Suprapubic skin (tissue), 4 donors: ENCODE data around the gene SAP25. TPM values are rescaled to one million over a fixed set of nuclear protein-coding genes. Genes with fewer than 3 reads are reported as not detected.
A peak's percentile ranks its signal among the peaks of the same experiment; 100 is the strongest.
"Not testable (repeated sequence)": the region's sequence is repeated elsewhere in the genome, so short reads cannot be mapped to it uniquely, and the experiment has no call there.

Source experiments
- DNase-seq, 2 donors: peaks; one replicate each; pipeline ENCODE4 v3.0.0-alpha.2; 2019; ENCODE audit warnings: low spot score in 2 of 2
- H3K27ac ChIP-seq: fragments of 200-600 bp; sonication (generic); one replicate; pipeline ENCODE4 v1.5.1; 2019
- H3K27me3 ChIP-seq: fragments of 200-600 bp; sonication (generic); one replicate; pipeline ENCODE4 v1.5.1; 2019
- H3K36me3 ChIP-seq: fragments of 200-600 bp; sonication (generic); one replicate; pipeline ENCODE4 v1.5.1; 2019
- H3K4me1 ChIP-seq: fragments of 200-600 bp; sonication (generic); one replicate; pipeline ENCODE4 v1.5.1; 2019
- H3K4me3 ChIP-seq: fragments of 200-600 bp; sonication (generic); one replicate; pipeline ENCODE4 v1.5.1; 2019; ENCODE audit warnings: mild to moderate bottlenecking
- H3K9me3 ChIP-seq: fragments of 200-600 bp; sonication (generic); one replicate; pipeline ENCODE4 v1.5.1; 2019
- EP300 ChIP-seq: sonication (generic); formaldehyde crosslinking; IDR thresholded peaks from one replicate; pipeline ENCODE4 v1.6.1; 2017; ENCODE audit warnings: antibody characterized with exemption
- POLR2A ChIP-seq, 2 donors: fragments of 450-650 bp; IDR thresholded peaks; one replicate each; pipeline ENCODE4 v1.6.1; 2017; ENCODE audit warnings: antibody characterized with exemption in 2 of 2, mild to moderate bottlenecking in 2 of 2, moderate library complexity in 2 of 2
- POLR2AphosphoS5 ChIP-seq, 3 donors: sonication (generic); formaldehyde crosslinking; IDR thresholded peaks; one replicate each; pipeline ENCODE4 v1.6.1; 2017; ENCODE audit warnings: antibody characterized with exemption in 3 of 3
- WGBS: methylation state at CpG from one replicate; pipeline ENCODE4 v1.1.5; 2018; 5-methylcytosine and 5-hydroxymethylcytosine counted together
- total RNA-seq, 4 donors: library from RNA; depleted of rRNA; stranded (reverse); fragments of >200 nt; gene quantifications; one replicate each; pipeline ENCODE4 v1.1.0, GENCODE V29; 2016
- TF ChIP-seq, protein P1 (sequence below), 2 donors: fragments of 200-600 bp in 1 of 2; fragments of 450-650 bp in 1 of 2; sonication (generic) in 1 of 2; IDR thresholded peaks; one replicate each; pipeline ENCODE4 v1.5.1; 2016 to 2019; ENCODE audit warnings: antibody characterized with exemption in 2 of 2, mild to moderate bottlenecking in 1 of 2, moderate library complexity in 1 of 2

SAP25 gene
- total RNA-seq, 4 donors from 2014 or later, result 2.7 to 3.8 TPM; not detected in 2

DNA sequence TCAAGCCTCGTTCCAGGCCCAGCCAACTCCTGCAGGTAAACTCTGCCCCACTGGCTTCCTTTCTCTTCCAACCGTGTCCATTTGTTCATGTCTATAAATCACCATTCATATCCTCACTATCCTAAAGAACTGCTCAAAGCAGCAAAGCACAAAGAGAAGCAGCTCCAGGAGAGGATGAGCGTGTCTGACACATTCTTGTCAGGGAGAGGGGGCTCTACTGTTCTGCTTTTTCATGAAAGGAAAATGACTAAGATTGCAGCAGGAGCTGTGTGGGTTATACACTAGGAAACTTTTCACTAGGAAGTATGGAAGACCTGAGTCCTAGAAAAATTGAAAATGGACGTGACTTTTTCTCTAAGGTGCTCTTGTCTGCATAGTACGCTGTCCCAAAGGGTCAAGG is 18.0 kb downstream of the SAP25 start:
- Histone ChIP-seq H3K9me3 (no peaks in the 10 kb centered on the region), H3K4me1 (no peaks in the 10 kb centered on the region), H3K4me3 (no peak overlapping the region), H3K27me3 (no peaks in the 10 kb centered on the region), H3K36me3 (peaks cover 29% of the 10 kb centered on the region), H3K27ac (no peak overlapping the region)
- TF ChIP-seq POLR2A (IDR thresholded peaks at IDR 0.05) (no peak), EP300 (no peak)
- DNase-seq, result no peak
- WGBS, result 81% methylated on average over 5 of the region's 5 CpGs

DNA sequence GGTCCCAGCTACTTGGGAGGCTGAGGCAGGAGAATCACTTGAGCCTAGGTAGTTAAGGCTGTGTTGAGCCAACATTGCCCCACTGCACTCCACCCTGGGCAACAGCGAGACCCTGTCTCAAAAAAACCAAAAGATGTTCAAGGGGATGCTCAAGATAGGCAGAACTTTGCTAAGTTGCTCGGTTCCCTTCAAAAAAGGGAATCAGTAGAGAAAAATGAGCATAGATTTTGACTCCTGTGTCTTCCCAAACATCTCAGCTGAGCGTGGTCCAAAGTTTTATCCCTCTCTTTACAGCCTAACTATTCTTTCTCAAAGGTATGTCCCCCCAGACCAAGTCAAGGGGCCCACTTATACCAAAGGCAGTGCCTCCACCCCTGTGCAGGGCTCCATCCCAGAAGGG is 20.7 kb downstream of the SAP25 start:
- Histone ChIP-seq H3K9me3 (no peaks in the 10 kb centered on the region), H3K36me3 (peaks cover 29% of the 10 kb centered on the region), H3K4me3 (no peak overlapping the region), H3K4me1 (peaks cover 7% of the 10 kb centered on the region), H3K27me3 (no peaks in the 10 kb centered on the region), H3K27ac (no peak overlapping the region)
- WGBS, result 92% methylated on average over 3 of the region's 3 CpGs
- TF ChIP-seq EP300, result no peak
- TF ChIP-seq POLR2A (IDR thresholded peaks at IDR 0.05), result no peak
- TF ChIP-seq, protein P1, sequence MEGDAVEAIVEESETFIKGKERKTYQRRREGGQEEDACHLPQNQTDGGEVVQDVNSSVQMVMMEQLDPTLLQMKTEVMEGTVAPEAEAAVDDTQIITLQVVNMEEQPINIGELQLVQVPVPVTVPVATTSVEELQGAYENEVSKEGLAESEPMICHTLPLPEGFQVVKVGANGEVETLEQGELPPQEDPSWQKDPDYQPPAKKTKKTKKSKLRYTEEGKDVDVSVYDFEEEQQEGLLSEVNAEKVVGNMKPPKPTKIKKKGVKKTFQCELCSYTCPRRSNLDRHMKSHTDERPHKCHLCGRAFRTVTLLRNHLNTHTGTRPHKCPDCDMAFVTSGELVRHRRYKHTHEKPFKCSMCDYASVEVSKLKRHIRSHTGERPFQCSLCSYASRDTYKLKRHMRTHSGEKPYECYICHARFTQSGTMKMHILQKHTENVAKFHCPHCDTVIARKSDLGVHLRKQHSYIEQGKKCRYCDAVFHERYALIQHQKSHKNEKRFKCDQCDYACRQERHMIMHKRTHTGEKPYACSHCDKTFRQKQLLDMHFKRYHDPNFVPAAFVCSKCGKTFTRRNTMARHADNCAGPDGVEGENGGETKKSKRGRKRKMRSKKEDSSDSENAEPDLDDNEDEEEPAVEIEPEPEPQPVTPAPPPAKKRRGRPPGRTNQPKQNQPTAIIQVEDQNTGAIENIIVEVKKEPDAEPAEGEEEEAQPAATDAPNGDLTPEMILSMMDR (IDR thresholded peaks at IDR 0.05), result no peak
- TF ChIP-seq POLR2AphosphoS5 (IDR thresholded peaks at IDR 0.05), result no peak
- DNase-seq, result no peak

DNA sequence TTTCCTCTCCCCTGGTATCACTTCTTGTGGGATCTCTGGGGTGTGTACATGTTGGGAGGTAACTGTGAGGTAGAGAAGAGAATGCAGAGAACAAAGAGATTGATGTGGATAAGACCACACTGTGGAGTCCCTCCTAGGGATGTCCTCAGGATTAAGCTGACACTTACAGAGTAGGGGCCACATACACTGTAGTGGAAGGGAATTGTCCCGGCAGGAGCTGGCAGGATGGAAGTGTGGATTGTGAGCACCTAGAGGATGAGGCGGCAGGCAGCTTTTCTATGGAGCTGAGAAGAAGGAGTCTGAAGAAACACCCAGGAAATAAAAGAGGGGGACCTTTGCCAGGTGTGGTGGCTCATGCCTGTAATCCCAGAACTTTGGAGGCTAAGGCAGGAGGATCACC is 21.2 kb downstream of the SAP25 start:
- 88% methylated on average over 2 of the region's 2 CpGs for WGBS

GRCh38 chr7:100548446-100548845 is 25.3 kb downstream of the SAP25 start:
- H3K4me3 ChIP-seq, H3K27me3 ChIP-seq, H3K9me3 ChIP-seq, DNase-seq: not testable (repeated sequence)
- Histone ChIP-seq H3K4me1 (peaks cover 53% of the 10 kb centered on the region), H3K36me3 (peaks cover 18% of the 10 kb centered on the region), H3K27ac (peak overlapping the region; percentile 88)
- 85% methylated on average over 5 of the region's 5 CpGs for WGBS

More for the DNA sequence above, 21.2 kb downstream of the SAP25 start:
- H3K36me3 ChIP-seq, result peaks cover 29% of the 10 kb centered on the region
- TF ChIP-seq POLR2A (IDR thresholded peaks at IDR 0.05) (no peak), EP300 (no peak), POLR2AphosphoS5 (IDR thresholded peaks at IDR 0.05) (no peak)
- TF ChIP-seq, protein P1 (IDR thresholded peaks at IDR 0.05), result no peak
- no peak for DNase-seq
- peaks cover 12% of the 10 kb centered on the region for H3K4me1 ChIP-seq
- no peak overlapping the region for H3K4me3 ChIP-seq
- H3K9me3 ChIP-seq, result no peaks in the 10 kb centered on the region
- no peaks in the 10 kb centered on the region for H3K27me3 ChIP-seq
- H3K27ac ChIP-seq, result no peak overlapping the region

GRCh38 chr7:100547872-100548271 is 25.8 kb downstream of the SAP25 start:
- 59% methylated on average over 2 of the region's 2 CpGs for WGBS
- Histone ChIP-seq H3K4me3 (no peak overlapping the region), H3K36me3 (peaks cover 14% of the 10 kb centered on the region), H3K27me3 (no peaks in the 10 kb centered on the region), H3K4me1 (peaks cover 57% of the 10 kb centered on the region), H3K9me3 (no peaks in the 10 kb centered on the region), H3K27ac (peak overlapping the region; percentile 88)
- no peak for DNase-seq
- TF ChIP-seq, protein P1 (IDR thresholded peaks at IDR 0.05), result no peak
- TF ChIP-seq POLR2A (IDR thresholded peaks at IDR 0.05) (no peak), EP300 (no peak)

DNA sequence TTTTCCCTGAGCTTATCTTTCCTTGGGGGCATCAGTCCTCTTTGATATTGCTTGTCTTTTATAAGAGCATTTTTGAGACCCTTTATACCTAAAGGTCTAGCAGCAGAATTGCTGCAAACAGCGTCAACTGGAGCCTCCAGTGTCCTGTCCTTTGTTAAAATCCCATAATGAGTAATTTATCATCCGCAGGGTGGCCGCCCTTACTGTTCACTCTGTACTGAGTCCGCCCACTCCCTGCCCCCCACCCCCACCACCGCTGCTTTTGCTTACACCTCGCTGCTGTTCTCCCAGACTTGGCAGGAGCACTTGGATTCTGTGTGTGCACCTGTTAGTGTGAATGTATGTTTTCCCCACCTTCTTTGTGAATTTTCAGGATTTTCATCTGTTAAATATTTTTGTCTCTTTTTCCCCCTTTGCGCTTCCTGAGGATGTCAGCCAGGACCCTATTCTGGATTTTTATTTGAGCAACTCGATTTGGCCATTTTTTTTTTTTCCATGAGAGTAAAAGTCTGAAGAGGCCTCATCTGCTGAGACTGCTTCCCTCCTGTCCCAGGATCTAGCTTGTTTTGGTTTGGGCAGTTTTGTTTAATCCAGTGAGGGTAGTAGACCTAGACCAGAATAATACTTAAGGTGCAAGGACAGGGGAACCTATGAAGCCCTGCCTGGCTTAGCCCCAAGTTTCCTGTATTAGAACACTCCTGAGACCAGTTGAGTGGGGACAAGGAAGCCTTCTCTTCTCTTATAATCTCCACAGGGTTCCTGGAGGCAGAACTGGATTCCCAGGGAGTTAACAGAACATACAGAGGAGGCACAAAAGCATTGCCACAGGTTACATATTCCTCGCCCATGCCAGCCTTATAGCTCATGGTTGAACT is 26.5 kb downstream of the SAP25 start:
- DNase-seq, result no peak
- TF ChIP-seq POLR2A (IDR thresholded peaks at IDR 0.05), result no peak
- no peak for TF ChIP-seq EP300
- no peak for TF ChIP-seq POLR2AphosphoS5 (IDR thresholded peaks at IDR 0.05)
- TF ChIP-seq, protein P1 (IDR thresholded peaks at IDR 0.05), result no peak
- peaks cover 62% of the 10 kb centered on the region for H3K4me1 ChIP-seq
- no peak overlapping the region for H3K4me3 ChIP-seq
- H3K9me3 ChIP-seq, result no peaks in the 10 kb centered on the region
- peak overlapping the region; percentile 88 for H3K27ac ChIP-seq
- H3K27me3 ChIP-seq, result no peaks in the 10 kb centered on the region
- H3K36me3 ChIP-seq, result peaks cover 7% of the 10 kb centered on the region
- WGBS, result 70% methylated on average over 9 of the region's 9 CpGs
